OCI-LY1 (cell line): Measurements from ENCODE around the gene ARMC6.

Experiments used
- CTCF ChIP-seq: fragments of 200-600 bp; sonication (generic), shearing (Covaris generic); IDR thresholded peaks from 2 replicates; pipeline ENCODE4 v1.5.1; 2017; ENCODE audit warnings: mild to moderate bottlenecking, antibody characterized with exemption, low read length, moderate library complexity, mixed read lengths
- EZH2 ChIP-seq: fragments of 200-600 bp; sonication (generic), shearing (Covaris generic); IDR thresholded peaks from 2 replicates; pipeline ENCODE4 v1.8.0; 2017; ENCODE audit warnings: borderline replicate concordance, mixed run types, mild to moderate bottlenecking, antibody characterized with exemption, low read length, moderate library complexity, mixed read lengths

- TF ChIP-seq CTCF (no peak), EZH2 (no peak)
Observed at GRCh38 chr19:19064811-19065745, 31.7 kb downstream of the ARMC6 start.
